MG63 (cell line): Measurements from ENCODE around the gene RANBP9. TPM values are rescaled to one million over a fixed set of nuclear protein-coding genes. Genes with fewer than 3 reads are reported as not detected.

Experiments
- DNase-seq: peaks from one replicate; pipeline ENCODE4 v3.0.0-alpha.2; 2020
- H3K27me3 ChIP-seq: fragments of 250-450 bp; sonication (Bioruptor Pico); 2 replicates; pipeline ENCODE4 v1.5.1; 2020; ENCODE audit warnings: mild to moderate bottlenecking, moderate library complexity
- H3K36me3 ChIP-seq: fragments of 250-450 bp; sonication (Bioruptor Pico); 2 replicates; pipeline ENCODE4 v1.5.1; 2020; ENCODE audit warnings: mild to moderate bottlenecking, moderate library complexity
- H3K4me3 ChIP-seq: fragments of 250-450 bp; sonication (Bioruptor Pico); 2 replicates; pipeline ENCODE4 v1.5.1; 2020; ENCODE audit warnings: mild to moderate bottlenecking, moderate library complexity
- H3K9me3 ChIP-seq: fragments of 250-450 bp; sonication (Bioruptor Pico); 2 replicates; pipeline ENCODE4 v1.5.1; 2020; ENCODE audit warnings: mild to moderate bottlenecking, moderate library complexity
- total RNA-seq: library from RNA; depleted of rRNA; stranded (reverse); fragments of >200 nt; shearing (Covaris generic); gene quantifications from 2 replicates; pipeline ENCODE4 v1.2.3, GENCODE V29; 2014; ENCODE audit warnings: low replicate concordance

RANBP9 gene
- total RNA-seq, 1 experiment from 2014 or later, result 45.2 TPM

- H3K4me3 ChIP-seq, result no peak overlapping the region
- H3K36me3 ChIP-seq, result no peaks in the 10 kb centered on the region; the same call in 1 of the 2 replicates
- no peaks in the 10 kb centered on the region for H3K27me3 ChIP-seq
- peaks cover 16% of the 10 kb centered on the region for H3K9me3 ChIP-seq
- no peak for DNase-seq
Measured at GRCh38 chr6:13671548-13672127, 40.0 kb downstream of the RANBP9 start.

- no peak for DNase-seq
- Histone ChIP-seq H3K27me3 (no peaks in the 10 kb centered on the region), H3K4me3 (no peak overlapping the region), H3K36me3 (no peaks in the 10 kb centered on the region; the same call in 1 of the 2 replicates), H3K9me3 (peaks cover 16% of the 10 kb centered on the region)
Measured at GRCh38 chr6:13669476-13669875, 42.2 kb downstream of the RANBP9 start.

DNA sequence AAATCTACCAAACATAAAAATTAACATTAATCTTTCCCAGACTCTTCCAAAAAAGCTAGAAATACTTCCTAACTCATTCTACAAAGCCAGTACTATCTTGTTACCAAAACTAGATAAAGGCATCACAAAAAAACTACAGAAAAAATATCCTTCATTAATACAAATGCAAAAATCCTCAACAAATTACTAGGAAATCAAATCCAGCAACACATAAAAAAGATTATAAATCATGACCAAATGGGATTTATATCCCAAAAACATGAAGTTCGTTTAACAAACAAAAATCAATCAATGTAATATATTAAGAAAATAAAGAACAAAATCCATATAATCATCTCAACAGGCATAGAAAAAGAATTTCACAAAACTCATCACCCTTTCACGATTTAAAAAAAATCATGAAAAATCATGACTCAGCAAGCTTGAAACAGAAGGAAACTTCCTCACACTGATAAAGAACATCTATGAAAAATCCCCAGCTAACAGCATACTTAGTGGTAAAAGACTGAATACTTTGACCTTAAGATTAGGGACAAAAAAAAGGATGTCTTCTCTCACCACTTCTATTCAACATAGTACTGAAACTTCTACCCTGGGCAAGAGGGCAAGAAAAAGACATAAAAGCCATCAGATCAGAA is 43.2 kb downstream of the RANBP9 start:
- Histone ChIP-seq H3K4me3 (no peak overlapping the region), H3K27me3 (no peaks in the 10 kb centered on the region), H3K36me3 (no peaks in the 10 kb centered on the region), H3K9me3 (peaks cover 16% of the 10 kb centered on the region)
- DNase-seq, result no peak

GRCh38 chr6:13667655-13668054 is 44.0 kb downstream of the RANBP9 start:
- Histone ChIP-seq H3K27me3 (no peaks in the 10 kb centered on the region), H3K9me3 (peaks cover 13% of the 10 kb centered on the region), H3K4me3 (no peak overlapping the region), H3K36me3 (no peaks in the 10 kb centered on the region)
- DNase-seq, result no peak

DNA sequence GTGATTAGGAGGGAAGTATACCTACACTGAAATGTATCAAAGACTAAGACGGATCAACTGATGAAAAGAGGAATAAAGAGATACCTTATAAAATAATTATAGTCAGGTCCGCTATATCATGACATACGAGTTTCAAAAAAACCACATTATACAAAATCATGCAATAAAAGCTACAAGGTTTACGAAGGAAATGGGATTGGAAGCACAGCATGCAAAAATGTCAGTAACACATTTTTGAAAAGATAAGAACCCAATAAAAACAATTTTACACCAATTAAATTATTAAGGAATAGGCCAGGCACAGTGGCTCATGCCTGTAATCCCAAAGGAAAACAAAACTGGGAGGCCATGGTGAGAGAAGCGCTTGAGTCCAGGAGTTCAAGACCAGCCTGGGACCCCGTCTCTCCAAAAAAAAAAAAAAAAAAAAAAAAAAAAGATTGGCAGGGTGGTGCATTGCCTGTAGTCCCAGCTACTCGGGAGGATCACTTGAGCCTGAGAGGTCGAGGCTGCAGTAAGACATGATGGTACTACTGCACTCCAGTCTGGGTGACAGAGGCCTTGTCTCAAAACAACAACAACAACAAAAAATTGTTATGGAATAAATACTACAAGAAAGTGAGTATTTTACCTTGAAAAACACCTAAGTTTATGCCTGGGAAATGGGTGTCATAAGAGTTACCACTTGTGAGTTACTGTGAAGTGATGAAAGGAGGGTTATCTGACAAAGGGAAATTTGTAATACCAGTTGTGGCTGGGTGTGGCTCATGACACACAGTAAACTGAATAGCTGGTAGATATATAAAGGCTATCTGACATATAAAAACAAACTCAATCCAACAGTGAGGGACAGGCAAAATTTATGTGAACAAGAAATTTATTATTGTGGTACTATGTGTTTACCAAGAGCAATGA is 45.2 kb downstream of the RANBP9 start:
- Histone ChIP-seq H3K36me3 (no peaks in the 10 kb centered on the region), H3K9me3 (peaks cover 6% of the 10 kb centered on the region; the same call in 1 of the 2 replicates), H3K27me3 (no peaks in the 10 kb centered on the region), H3K4me3 (no peak overlapping the region)
- no peak for DNase-seq

DNA sequence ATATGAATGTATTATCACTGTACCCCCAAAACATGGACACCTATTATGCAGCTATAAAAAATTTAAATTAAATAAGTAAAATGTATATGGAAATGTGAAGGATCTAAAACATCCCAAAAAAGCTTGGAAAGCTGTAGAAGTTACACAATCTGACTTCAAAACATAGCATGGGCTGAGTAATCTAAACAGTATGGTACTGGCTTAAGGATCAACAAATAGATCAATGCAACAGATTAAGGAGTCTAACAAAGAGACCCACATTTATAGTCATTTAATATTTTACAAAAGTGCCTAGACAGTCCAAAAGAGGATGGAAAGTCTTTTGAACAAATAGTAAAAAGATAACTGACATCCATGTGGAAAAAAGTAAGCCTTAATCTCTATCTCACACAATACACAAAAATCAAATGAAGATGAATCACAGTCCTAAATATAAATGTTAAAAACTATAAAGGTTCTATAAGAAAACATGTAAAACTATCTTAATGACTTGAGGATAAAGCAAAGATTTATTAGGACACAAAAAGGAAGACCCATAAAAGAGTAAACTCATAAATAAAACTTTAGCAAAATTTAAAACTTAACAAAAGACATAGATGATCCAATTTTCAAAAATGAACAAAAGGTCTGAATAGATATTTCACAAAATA is 46.8 kb downstream of the RANBP9 start:
- Histone ChIP-seq H3K36me3 (no peaks in the 10 kb centered on the region), H3K9me3 (peaks cover 4% of the 10 kb centered on the region; the same call in 1 of the 2 replicates), H3K27me3 (no peaks in the 10 kb centered on the region), H3K4me3 (no peak overlapping the region)
- no peak for DNase-seq

DNA sequence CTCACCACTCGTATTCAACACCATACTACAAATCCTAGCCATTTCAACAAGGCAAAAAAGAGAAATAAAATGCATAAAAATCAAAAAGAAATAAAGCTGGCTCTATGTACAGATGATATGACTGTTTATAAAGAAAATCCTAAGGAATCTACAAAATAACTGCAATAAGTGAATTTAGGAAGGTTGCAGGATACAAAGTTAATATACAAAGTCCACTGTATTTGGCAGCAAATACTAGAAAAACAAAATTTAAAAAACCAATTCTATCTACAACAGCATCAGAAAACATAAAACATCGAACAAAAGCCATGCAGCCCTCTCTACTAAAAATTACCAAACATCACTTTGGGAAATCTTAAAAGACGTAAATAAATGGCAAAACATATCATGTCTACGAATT is 47.6 kb downstream of the RANBP9 start:
- Histone ChIP-seq H3K9me3 (peaks cover 4% of the 10 kb centered on the region; the same call in 1 of the 2 replicates), H3K27me3 (no peaks in the 10 kb centered on the region), H3K36me3 (no peaks in the 10 kb centered on the region), H3K4me3 (no peak overlapping the region)
- no peak for DNase-seq

DNA sequence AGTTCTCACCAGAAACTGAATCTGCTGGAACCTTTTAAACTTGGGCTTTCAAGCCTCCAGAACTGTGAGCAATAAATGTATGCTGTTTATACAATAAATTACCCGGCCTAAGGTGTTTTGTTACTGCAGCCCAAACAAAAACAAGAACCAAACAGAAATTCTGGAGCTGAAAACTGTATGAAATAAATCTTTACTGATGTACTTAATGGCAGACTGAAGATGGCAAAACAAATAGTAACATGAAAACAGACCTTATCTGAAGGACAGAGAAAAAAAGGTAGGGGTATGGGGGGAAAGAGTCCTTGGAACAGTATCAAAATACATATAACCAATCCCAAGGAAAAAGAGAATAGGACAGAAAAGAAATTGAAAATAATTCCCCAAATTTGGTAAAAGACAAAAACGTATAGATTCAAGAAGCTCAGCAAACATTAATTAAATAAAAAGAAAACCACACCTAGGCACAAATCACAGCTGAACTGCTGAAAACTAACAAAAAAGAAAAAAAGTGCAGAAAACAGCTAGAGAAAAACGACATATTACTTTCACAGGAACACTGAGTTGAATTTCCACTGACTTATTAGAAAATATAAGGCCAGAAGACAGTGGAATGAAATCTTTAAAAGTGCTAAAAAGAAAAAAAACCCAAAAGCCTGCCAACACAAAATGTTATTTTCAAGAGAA is 48.8 kb downstream of the RANBP9 start:
- Histone ChIP-seq H3K9me3 (peaks cover 4% of the 10 kb centered on the region; the same call in 1 of the 2 replicates), H3K27me3 (no peaks in the 10 kb centered on the region), H3K36me3 (no peaks in the 10 kb centered on the region), H3K4me3 (no peak overlapping the region)
- no peak for DNase-seq

DNA sequence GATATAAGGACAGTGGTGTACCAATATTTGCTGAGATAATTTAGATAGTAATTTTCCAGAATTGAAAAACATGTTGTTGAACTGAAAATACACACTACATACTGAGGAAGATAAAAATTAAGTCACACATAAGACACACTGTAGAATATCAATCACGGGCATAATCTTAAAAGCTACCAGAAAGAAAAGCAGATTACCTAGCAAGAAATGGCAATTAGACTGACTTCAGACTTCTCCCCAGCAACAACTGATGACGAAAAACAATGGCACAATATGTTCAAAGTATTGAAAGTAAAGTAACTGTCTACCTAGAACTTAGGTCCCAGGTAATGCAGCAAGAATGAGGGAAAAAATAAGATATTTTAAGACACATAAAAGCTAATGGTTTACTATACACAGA is 50.0 kb downstream of the RANBP9 start:
- Histone ChIP-seq H3K9me3 (peaks cover 4% of the 10 kb centered on the region; the same call in 1 of the 2 replicates), H3K27me3 (no peaks in the 10 kb centered on the region), H3K36me3 (no peaks in the 10 kb centered on the region; the same call in 1 of the 2 replicates), H3K4me3 (no peak overlapping the region)
- no peak for DNase-seq

DNA sequence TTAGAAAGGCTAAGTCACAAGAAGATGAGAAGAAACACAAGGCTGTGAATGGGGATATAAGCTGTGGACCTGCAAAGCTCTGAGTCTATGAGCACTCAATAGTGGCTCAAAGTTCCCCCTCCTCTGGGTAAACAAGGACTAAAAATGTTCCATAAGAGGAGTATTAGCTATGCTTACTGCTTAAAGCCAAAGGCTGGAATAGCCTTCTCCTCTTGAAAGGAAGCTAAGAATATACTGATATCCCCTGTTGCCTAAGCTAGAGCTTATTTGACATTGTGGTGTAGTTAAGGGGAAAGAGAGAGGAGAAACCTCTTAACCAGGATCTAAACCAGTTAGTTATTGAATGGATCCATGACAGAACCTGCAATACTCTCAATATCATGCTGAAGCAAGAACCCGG is 50.7 kb downstream of the RANBP9 start:
- Histone ChIP-seq H3K27me3 (no peaks in the 10 kb centered on the region), H3K36me3 (no peaks in the 10 kb centered on the region; the same call in 1 of the 2 replicates), H3K4me3 (no peak overlapping the region), H3K9me3 (peaks cover 4% of the 10 kb centered on the region; the same call in 1 of the 2 replicates)
- no peak for DNase-seq

- DNase-seq, result no peak
- Histone ChIP-seq H3K36me3 (no peaks in the 10 kb centered on the region; the same call in 1 of the 2 replicates), H3K4me3 (no peak overlapping the region), H3K27me3 (no peaks in the 10 kb centered on the region), H3K9me3 (peaks cover 4% of the 10 kb centered on the region; the same call in 1 of the 2 replicates)
Measured at GRCh38 chr6:13660273-13660672, 51.4 kb downstream of the RANBP9 start.

- DNase-seq, result no peak
- Histone ChIP-seq H3K9me3 (no peaks in the 10 kb centered on the region), H3K27me3 (no peaks in the 10 kb centered on the region), H3K36me3 (peaks cover 2% of the 10 kb centered on the region), H3K4me3 (no peak overlapping the region)
Measured at GRCh38 chr6:13655700-13656099, 55.9 kb downstream of the RANBP9 start.

DNA sequence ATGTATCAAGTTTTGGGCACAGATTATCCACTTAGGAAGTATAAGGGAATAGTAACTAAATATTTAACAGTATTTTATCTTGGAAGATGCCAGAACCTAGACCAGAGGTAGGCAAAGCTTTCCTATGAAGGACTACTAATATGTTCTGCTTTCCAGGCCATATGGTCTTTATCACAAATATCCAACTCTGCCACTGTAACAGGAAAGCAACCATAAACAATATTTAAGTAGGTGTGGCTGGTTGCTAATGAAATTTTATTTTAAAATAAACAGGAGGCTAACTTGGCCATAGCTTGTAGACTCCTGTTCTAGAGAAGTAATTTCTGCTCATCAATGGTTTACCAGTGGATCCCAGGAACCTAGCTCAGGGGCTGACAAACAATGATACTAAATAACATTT is 57.1 kb downstream of the RANBP9 start:
- DNase-seq, result no peak
- Histone ChIP-seq H3K9me3 (no peaks in the 10 kb centered on the region), H3K36me3 (peaks cover 2% of the 10 kb centered on the region), H3K4me3 (no peak overlapping the region), H3K27me3 (no peaks in the 10 kb centered on the region)

DNA sequence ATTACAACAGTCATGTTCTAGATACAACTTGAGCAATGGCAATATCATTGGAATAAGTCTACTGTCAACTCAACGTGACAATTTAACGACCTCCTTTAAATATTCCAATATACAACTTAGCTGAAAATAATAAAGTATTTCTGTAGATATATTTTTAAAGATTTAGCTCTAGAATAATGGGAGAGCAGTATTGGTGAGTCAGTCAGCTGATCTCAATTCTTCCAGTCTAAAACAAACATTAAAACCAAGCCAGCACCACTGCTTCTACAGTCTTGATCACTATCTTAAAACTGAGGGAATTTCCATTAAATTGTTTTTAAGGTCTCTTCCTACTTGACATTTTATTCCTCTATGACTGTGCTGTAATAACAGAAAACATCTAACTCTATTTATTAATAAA is 58.3 kb downstream of the RANBP9 start:
- no peaks in the 10 kb centered on the region for H3K9me3 ChIP-seq
- no peaks in the 10 kb centered on the region for H3K27me3 ChIP-seq
- DNase-seq, result no peak
- peaks cover 5% of the 10 kb centered on the region for H3K36me3 ChIP-seq
- H3K4me3 ChIP-seq, result no peak overlapping the region

GRCh38 chr6:13649393-13649792 is 62.2 kb downstream of the RANBP9 start:
- peaks cover 9% of the 10 kb centered on the region for H3K36me3 ChIP-seq
- no peak for DNase-seq

DNA sequence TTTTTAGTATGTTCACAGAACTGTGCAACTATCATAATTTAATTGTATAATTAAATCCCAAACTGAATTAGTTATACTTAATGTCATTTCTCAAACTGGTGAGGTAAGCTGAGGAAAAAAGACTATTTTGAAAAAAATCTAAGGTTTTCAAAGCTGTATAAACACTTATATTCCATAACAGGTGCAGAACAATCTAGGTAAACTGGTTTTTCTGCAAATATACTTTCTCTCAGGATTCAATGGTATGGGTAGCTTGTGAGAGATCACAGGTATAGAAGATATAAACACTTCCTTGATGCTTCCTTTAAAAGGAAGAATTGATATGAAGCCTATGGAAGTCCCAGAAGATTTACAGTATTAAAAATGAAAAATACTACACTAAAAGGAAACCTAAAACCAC is 62.8 kb downstream of the RANBP9 start:
- Histone ChIP-seq H3K9me3 (no peaks in the 10 kb centered on the region), H3K4me3 (no peak overlapping the region), H3K36me3 (peaks cover 12% of the 10 kb centered on the region), H3K27me3 (no peaks in the 10 kb centered on the region)
- no peak for DNase-seq

More at GRCh38 chr6:13649393-13649792, 62.2 kb downstream of the RANBP9 start:
- no peaks in the 10 kb centered on the region for H3K27me3 ChIP-seq
- H3K9me3 ChIP-seq, result no peaks in the 10 kb centered on the region
- H3K4me3 ChIP-seq, result no peak overlapping the region
